HCT116 (cell line): ENCODE results near the gene TMEM174. TPM values are rescaled to one million over a fixed set of nuclear protein-coding genes. Genes with fewer than 3 reads are reported as not detected.

Experiments used
- ATAC-seq: fragments of 200-7000 bp; cut with Tn5 transposase; 2 replicates; pipeline ENCODE4 v1.9.1; 2020; ENCODE audit warnings: mild to moderate bottlenecking, moderate library complexity
- BruUV-seq: library from RNA; stranded (reverse); fragments of 400-500 nt; replicated peaks from 2 replicates; lab custom pipeline; 2021; lab: Mats Ljungman, UMichigan
- CTCF ChIA-PET: fragments of 300-600 bp; sonication (Branson Sonifier 250); formaldehyde crosslinking; loops from one replicate; lab custom pipeline; 2021; ENCODE audit warnings: antibody characterized with exemption; lab: Charles Lee
- POLR2A ChIA-PET: fragments of 300-600, 350-600 bp; sonication (Branson Sonifier 250); formaldehyde crosslinking; loops from one replicate; lab custom pipeline; 2021; ENCODE audit warnings: antibody characterized with exemption; lab: Charles Lee
- RAD21 ChIA-PET, 2 experiments: fragments of 300-600 bp; sonication (Branson Sonifier 250); formaldehyde crosslinking; loops; one replicate each; lab custom pipeline; 2023; ENCODE audit warnings: low total read pairs in 2 of 2; ENCODE audit not compliant: uncharacterized antibody in 2 of 2, unreplicated experiment in 2 of 2, low non-redundant PET in 1 of 2; lab: Charles Lee
- DNase-seq: peaks from one replicate; pipeline ENCODE4 v3.0.0-alpha.2; 2010; ENCODE audit warnings: low read depth, low spot score
- H2AFZ ChIP-seq: fragments of 200-600 bp; shearing (Covaris generic), sonication (generic); 2 replicates; pipeline ENCODE4 v1.6.1; 2017; ENCODE audit warnings: low read depth, mixed run types, mixed read lengths, antibody characterized with exemption, low read length; ENCODE audit not compliant: poor library complexity, severe bottlenecking
- H3K27ac ChIP-seq: 2 replicates; pipeline ENCODE4 v1.5.1; 2012; ENCODE audit warnings: low read depth, low read length
- H3K27me3 ChIP-seq: fragments of 200-600 bp; sonication (generic); 2 replicates; pipeline ENCODE4 v1.6.1; 2016; ENCODE audit warnings: mixed run types, low read length, mixed read lengths; ENCODE audit not compliant: insufficient read depth
- H3K36me3 ChIP-seq, 2 experiments: fragments of 200-500 bp in 1 of 2; fragments of 200-600 bp in 1 of 2; sonication (Bioruptor generic) in 1 of 2; sonication (generic) in 1 of 2; 2 replicates each; pipeline versions ENCODE4 v1.5.1 to v1.6.1; 2014 to 2016; ENCODE audit warnings: low read length in 2 of 2, inconsistent platforms in 1 of 2, mixed read lengths in 1 of 2, mixed run types in 1 of 2; ENCODE audit not compliant: insufficient read depth in 2 of 2, control insufficient read depth in 1 of 2
- H3K4me1 ChIP-seq, 2 experiments: fragments of 200-600 bp in 1 of 2; sonication (generic) in 1 of 2; 2 replicates each; pipeline versions ENCODE4 v1.5.1 to v1.6.1; 2012 to 2017; ENCODE audit warnings: low read length in 2 of 2, inconsistent platforms in 1 of 2, mild to moderate bottlenecking in 1 of 2, mixed read lengths in 1 of 2, mixed run types in 1 of 2, moderate library complexity in 1 of 2; ENCODE audit not compliant: insufficient read depth in 2 of 2, control insufficient read depth in 1 of 2
- H3K4me2 ChIP-seq: fragments of 200-600 bp; sonication (generic); 2 replicates; pipeline ENCODE4 v1.6.1; 2017; ENCODE audit warnings: mixed run types, low read length, mixed read lengths
- H3K4me3 ChIP-seq, 2 experiments: fragments of 200-600 bp in 1 of 2; sonication (generic) in 1 of 2; replicated peaks in 1 of 2; 2 replicates each; pipeline ENCODE4 v1.5.1; 2011 to 2016; ENCODE audit warnings: low read length in 2 of 2, control low read depth in 1 of 2, low read depth in 1 of 2, mild to moderate bottlenecking in 1 of 2, mixed read lengths in 1 of 2, mixed run types in 1 of 2
- H3K79me2 ChIP-seq: fragments of 200-600 bp; sonication (generic); 2 replicates; pipeline ENCODE4 v1.6.1; 2017; ENCODE audit warnings: mild to moderate bottlenecking, mixed run types, low read length, moderate library complexity, mixed read lengths; ENCODE audit not compliant: insufficient read depth
- H3K9ac ChIP-seq: fragments of 200-600 bp; sonication (generic); 2 replicates; pipeline ENCODE4 v1.6.1; 2016; ENCODE audit warnings: low read length, mixed read lengths
- H3K9me2 ChIP-seq: fragments of 200-600 bp; sonication (generic), shearing (Covaris generic); 2 replicates; pipeline ENCODE4 v1.6.1; 2017; ENCODE audit warnings: mixed run types, mild to moderate bottlenecking, moderate library complexity; ENCODE audit not compliant: insufficient read depth
- H3K9me3 ChIP-seq, 2 experiments: fragments of 200-500 bp in 1 of 2; fragments of 200-600 bp in 1 of 2; sonication (Bioruptor generic) in 1 of 2; sonication (generic) in 1 of 2; 2 replicates each; pipeline ENCODE4 v1.6.1; 2014 to 2017; ENCODE audit warnings: low read length in 2 of 2, mixed read lengths in 2 of 2, inconsistent platforms in 1 of 2, low read depth in 1 of 2, mild to moderate bottlenecking in 1 of 2, mixed run types in 1 of 2, moderate library complexity in 1 of 2; ENCODE audit not compliant: control insufficient read depth in 1 of 2, insufficient read depth in 1 of 2
- H4K20me1 ChIP-seq: fragments of 200-600 bp; sonication (generic), shearing (Covaris generic); 2 replicates; pipeline ENCODE4 v1.6.1; 2017; ENCODE audit warnings: mixed run types, mild to moderate bottlenecking, moderate library complexity; ENCODE audit not compliant: insufficient read depth
- CEBPB ChIP-seq: IDR thresholded peaks from 2 replicates; pipeline ENCODE4 v1.6.1; 2012; ENCODE audit warnings: low read depth
- CTCF ChIP-seq, 3 experiments: fragments of 200-600 bp in 1 of 3; sonication (generic) in 1 of 3; IDR thresholded peaks in 2 of 3; conservative IDR thresholded peaks in 1 of 3; 2 replicates each; pipeline ENCODE4 v1.5.1; 2012 to 2017; ENCODE audit warnings: low read depth in 2 of 3, low read length in 2 of 3, antibody characterized with exemption in 1 of 3, borderline replicate concordance in 1 of 3, control low read depth in 1 of 3, mild to moderate bottlenecking in 1 of 3, mixed read lengths in 1 of 3, mixed run types in 1 of 3, moderate library complexity in 1 of 3; ENCODE audit not compliant: insufficient read depth in 1 of 3
- EGR1 ChIP-seq: IDR thresholded peaks from 2 replicates; pipeline ENCODE4 v1.6.1; 2012; ENCODE audit warnings: low read depth
- EZH2 ChIP-seq: fragments of 200-600 bp; sonication (generic); IDR thresholded peaks from 2 replicates; pipeline ENCODE4 v1.6.1; 2017; ENCODE audit warnings: antibody characterized with exemption, mixed run types
- FOSL1 ChIP-seq: IDR thresholded peaks from 2 replicates; pipeline ENCODE4 v1.6.1; 2012; ENCODE audit warnings: low read depth
- JUND ChIP-seq: IDR thresholded peaks from 2 replicates; pipeline ENCODE4 v1.6.1; 2012
- SP1 ChIP-seq: IDR thresholded peaks from 2 replicates; pipeline ENCODE4 v1.6.1; 2012; ENCODE audit warnings: low read depth
- SRF ChIP-seq: IDR thresholded peaks from 2 replicates; pipeline ENCODE4 v1.6.1; 2012; ENCODE audit warnings: low read depth
- YY1 ChIP-seq: IDR thresholded peaks from 2 replicates; pipeline ENCODE4 v1.6.1; 2011; ENCODE audit warnings: low read length, low read depth, moderate library complexity, mild to moderate bottlenecking; ENCODE audit not compliant: insufficient replicate concordance; ENCODE audit errors: extremely low read depth
- ZBTB33 ChIP-seq: IDR thresholded peaks from 2 replicates; pipeline ENCODE4 v1.6.1; 2011; ENCODE audit warnings: mild to moderate bottlenecking, low read length, moderate library complexity; ENCODE audit not compliant: insufficient replicate concordance; ENCODE audit errors: extremely low read depth
- ZFX ChIP-seq: fragments of 450-650 bp; IDR thresholded peaks from 2 replicates; pipeline ENCODE4 v1.6.1; 2017
- intact Hi-C: fragments of 100-400 bp; cut with micrococcal nuclease; formaldehyde crosslinking; loops from 2 replicates; pipeline ENCODE4 v1.10.0; 2022
- total RNA-seq: library from RNA; stranded (reverse); gene quantifications from one replicate; pipeline ENCODE4 v1.2.1, GENCODE V29; 2021; ENCODE audit not compliant: unreplicated experiment

Gene TMEM174
- total RNA-seq, 1 experiment from 2014 or later = not detected

DNA sequence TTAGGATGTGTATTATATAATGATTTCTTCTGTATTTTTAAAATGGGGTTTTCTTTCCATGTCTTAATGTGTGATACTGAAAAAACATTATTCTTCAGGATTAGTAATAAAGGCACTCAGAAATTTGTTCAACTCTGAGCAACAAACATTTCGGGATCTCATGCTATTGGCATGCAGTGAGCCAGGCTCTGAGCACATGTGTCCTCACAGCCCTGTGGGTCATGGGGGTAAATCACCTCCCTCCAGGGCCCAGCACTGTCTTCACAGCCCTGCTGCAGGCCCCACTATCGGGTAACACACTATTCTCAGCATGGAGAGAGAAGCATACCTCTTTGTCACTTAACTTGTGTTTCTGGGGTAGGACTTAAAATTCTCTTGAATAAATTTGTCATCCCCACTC, 14.0 kb downstream of the TMEM174 start:
- Histone ChIP-seq H3K79me2 (no peaks in the 10 kb centered on the region), H3K27ac (no peak overlapping the region), H3K4me1 (no peaks in the 10 kb centered on the region), H2AFZ (no peak overlapping the region), H4K20me1 (no peaks in the 10 kb centered on the region), H3K9me2 (no peaks in the 10 kb centered on the region)
- RAD21 ChIA-PET = no interaction called here
- no peak for DNase-seq
- TF ChIP-seq CTCF (IDR thresholded peaks at IDR 0.05 in 2 of 3, conservative IDR thresholded peaks at IDR 0.05 in 1 of 3; ENCODE audit: borderline replicate concordance in 1 of 3, insufficient read depth in 1 of 3, low read depth in 2 of 3, low read length in 2 of 3) = no peak
- no peak for TF ChIP-seq FOSL1
- TF ChIP-seq YY1 = no peak
- TF ChIP-seq EZH2 = no peak
- TF ChIP-seq ZBTB33 = no peak
- no peak for TF ChIP-seq SP1
- no peak for TF ChIP-seq EGR1
- no peak for TF ChIP-seq CEBPB
- TF ChIP-seq ZFX = no peak
- no peak for TF ChIP-seq SRF
- TF ChIP-seq JUND = no peak
- TF ChIP-seq, all 23 proteins: peak for 0
- no peaks in the 10 kb centered on the region for H3K9me3 ChIP-seq
- POLR2A ChIA-PET = no interaction called here
- CTCF ChIA-PET = no interaction called here
- intact Hi-C loops = no loop called here
- H3K36me3 ChIP-seq = no peaks in the 10 kb centered on the region
- H3K27me3 ChIP-seq = no peaks in the 10 kb centered on the region
- H3K4me2 ChIP-seq = no peak overlapping the region
- no peak overlapping the region for H3K4me3 ChIP-seq
- ATAC-seq = no peak
- H3K9ac ChIP-seq = no peak overlapping the region
- no TSS peak for BruUV-seq
